ENCODE measurements around the gene GNG13. TPM values are rescaled to one million over a fixed set of nuclear protein-coding genes. Genes with fewer than 3 reads are reported as not detected.

GNG13 gene
- total RNA-seq, 2 experiments from 2014 or later = not detected

DNA sequence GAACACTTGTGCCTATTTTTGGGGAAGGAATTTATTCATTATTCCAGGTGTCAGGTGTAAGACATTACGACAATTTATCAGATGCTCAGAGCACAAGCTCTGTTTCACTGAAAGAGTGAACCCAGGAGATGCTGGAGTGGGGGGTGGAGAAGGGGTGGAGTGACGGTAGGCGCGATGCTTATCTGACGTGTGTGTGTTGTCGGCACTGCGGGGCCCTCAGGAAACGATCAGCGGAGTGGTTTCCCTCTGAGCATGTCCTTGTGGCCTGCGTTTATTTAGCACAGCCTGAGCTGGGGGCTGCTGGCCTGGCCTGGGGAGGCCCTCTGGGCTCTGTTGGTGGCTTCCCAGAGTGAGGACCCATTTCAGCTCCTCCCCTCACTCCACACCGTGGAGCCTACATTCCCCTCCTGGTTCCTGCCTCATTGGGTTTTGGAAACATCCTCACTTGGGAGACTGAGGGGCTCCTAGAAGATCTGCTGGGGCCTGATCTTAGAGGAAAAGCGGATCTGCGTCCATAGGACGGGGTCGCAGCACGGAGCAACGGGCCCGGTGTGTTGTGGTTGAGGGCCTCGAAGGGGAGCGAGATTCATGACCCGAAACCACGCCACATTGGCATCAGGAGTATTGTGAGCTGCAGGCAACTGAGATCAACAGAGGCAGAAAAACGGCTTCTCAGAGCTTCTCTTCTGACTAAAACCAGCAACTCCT lies 19.0 kb upstream of the GNG13 start:
- ATAC-seq = peak; percentile 83
- intact Hi-C loops (cut with DNase I, micrococcal nuclease) = no loop called here
- Mint-ChIP-seq H3K4me1 (peaks cover 13% of the 10 kb centered on the region), H3K27me3 (peaks cover 11% of the 10 kb centered on the region), H3K27ac (peak overlapping the region; percentile 51), H3K9me3 (ENCODE audit: low read depth) (no peaks in the 10 kb centered on the region), H3K36me3 (ENCODE audit: low read depth) (no peaks in the 10 kb centered on the region), H3K4me3 (no peak overlapping the region)
- ChIA-PET POLR2A (interaction anchor here (0.6 kb wide), 1 partner anchor 601 kb away, joined by 3 read pairs; the partner anchor contains the start of gene UQCC4), CTCF (no interaction called here)
- peak; percentile 59 for DNase-seq

- Mint-ChIP-seq H3K36me3 (ENCODE audit: low read depth) (no peaks in the 10 kb centered on the region), H3K27me3 (peaks cover 14% of the 10 kb centered on the region), H3K4me1 (peaks cover 13% of the 10 kb centered on the region), H3K27ac (no peak overlapping the region), H3K4me3 (no peak overlapping the region), H3K9me3 (ENCODE audit: low read depth) (no peaks in the 10 kb centered on the region)
- intact Hi-C loops (cut with DNase I, micrococcal nuclease) = no loop called here
- POLR2A ChIA-PET = interaction anchor here (0.6 kb wide), 1 partner anchor 602 kb away, joined by 3 read pairs; the partner anchor contains the start of gene UQCC4
- CTCF ChIA-PET = no interaction called here
- ATAC-seq (no peak), DNase-seq (no peak)
These were observed 18.1 kb upstream of the GNG13 start for GRCh38 chr16:818592-818991.

GRCh38 chr16:818132-818531 lies 17.6 kb upstream of the GNG13 start:
- POLR2A ChIA-PET = no interaction called here
- H3K4me3 Mint-ChIP-seq = no peak overlapping the region
- ATAC-seq (no peak), DNase-seq (no peak)
- H3K27ac Mint-ChIP-seq = no peak overlapping the region
- H3K9me3 Mint-ChIP-seq (ENCODE audit: low read depth) = no peaks in the 10 kb centered on the region
- intact Hi-C loops (cut with DNase I, micrococcal nuclease) = no loop called here
- CTCF ChIA-PET = no interaction called here
- peaks cover 13% of the 10 kb centered on the region for H3K4me1 Mint-ChIP-seq
- no peaks in the 10 kb centered on the region for H3K36me3 Mint-ChIP-seq (ENCODE audit: low read depth)
- H3K27me3 Mint-ChIP-seq = peaks cover 12% of the 10 kb centered on the region

DNA sequence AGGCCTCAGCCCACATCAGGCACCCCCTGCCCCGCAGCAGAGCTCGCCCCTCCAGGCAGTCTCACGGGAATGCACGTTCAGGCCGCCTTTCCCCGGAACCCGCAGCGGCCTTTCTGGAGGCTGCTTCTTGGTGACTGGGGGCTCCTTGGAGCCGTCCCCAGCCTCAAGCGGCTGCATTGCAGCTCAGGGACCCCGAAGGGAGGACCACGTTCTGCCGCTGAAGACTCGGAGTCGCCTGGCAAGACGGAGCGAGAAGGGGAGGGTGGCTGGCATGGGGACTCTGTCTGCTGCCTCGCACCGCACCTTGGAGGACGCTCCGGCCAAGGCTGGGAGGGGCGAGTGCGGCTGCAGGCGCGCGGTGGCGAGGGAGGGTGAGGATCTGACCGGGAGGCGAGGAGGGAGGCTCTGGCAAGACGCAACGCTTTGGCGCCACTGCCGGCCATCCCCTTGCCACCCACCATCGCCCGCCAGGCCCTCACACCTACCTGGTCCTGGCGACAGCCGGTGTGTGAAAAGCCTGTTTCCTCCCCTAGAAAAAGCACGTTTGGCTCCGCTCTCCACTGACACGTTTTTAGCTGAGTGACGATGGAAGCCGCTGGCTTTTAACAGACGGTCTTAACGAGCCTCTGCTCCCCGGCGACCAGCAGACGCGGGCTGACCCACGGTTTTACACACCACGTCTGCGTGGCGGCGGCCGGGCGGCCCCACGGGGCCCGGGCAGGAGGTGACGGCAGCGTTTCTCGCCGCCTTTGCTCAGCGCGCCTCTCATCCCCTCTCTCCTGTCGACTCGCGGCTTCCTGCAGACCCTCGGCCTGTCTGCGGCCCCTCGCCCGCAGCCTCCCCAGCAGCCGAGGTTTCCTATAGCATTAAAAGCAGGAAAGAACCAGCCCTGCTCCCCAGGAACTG lies 16.7 kb upstream of the GNG13 start:
- Mint-ChIP-seq H3K27me3 (peaks cover 17% of the 10 kb centered on the region), H3K4me1 (peaks cover 13% of the 10 kb centered on the region), H3K27ac (no peak overlapping the region), H3K9me3 (ENCODE audit: low read depth) (no peaks in the 10 kb centered on the region), H3K36me3 (ENCODE audit: low read depth) (no peaks in the 10 kb centered on the region), H3K4me3 (no peak overlapping the region)
- DNase-seq (no peak), ATAC-seq (no peak)
- intact Hi-C loops (cut with DNase I, micrococcal nuclease) = no loop called here
- ChIA-PET POLR2A (no interaction called here), CTCF (interaction anchor here (0.6 kb wide), 1 partner anchor 75 kb away, joined by 3 read pairs; no protein-coding TSS in a partner anchor)

DNA sequence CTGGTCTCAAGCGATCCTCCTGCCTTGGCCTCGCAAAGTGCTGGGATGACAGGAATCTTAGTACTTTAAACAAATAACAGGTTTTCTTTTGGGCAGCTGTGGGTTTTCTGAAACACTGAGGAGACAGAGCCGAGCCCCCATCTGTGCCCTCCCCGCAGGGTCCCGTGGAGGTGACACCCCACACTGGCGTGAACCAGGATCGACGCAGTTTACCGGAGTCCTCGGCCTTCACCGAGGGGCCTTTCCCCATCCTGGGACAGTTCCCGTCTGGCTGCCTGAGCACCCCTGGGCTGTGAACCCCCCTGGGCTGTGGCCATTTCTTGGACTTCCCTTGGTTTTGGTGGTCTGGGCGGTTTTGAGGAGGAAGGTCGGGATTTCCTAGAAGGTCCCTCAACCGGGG lies 15.3 kb upstream of the GNG13 start:
- intact Hi-C loops (cut with DNase I, micrococcal nuclease) = loop anchor here in 1 of 2 experiments (2.0 kb wide), 1 partner anchor 287 kb away; no protein-coding TSS in a partner anchor
- Mint-ChIP-seq H3K27me3 (peaks cover 19% of the 10 kb centered on the region), H3K4me1 (peaks cover 13% of the 10 kb centered on the region), H3K27ac (no peak overlapping the region), H3K9me3 (ENCODE audit: low read depth) (no peaks in the 10 kb centered on the region), H3K36me3 (ENCODE audit: low read depth) (no peaks in the 10 kb centered on the region), H3K4me3 (no peak overlapping the region)
- POLR2A ChIA-PET = no interaction called here
- no peak for ATAC-seq
- CTCF ChIA-PET = no interaction called here
- DNase-seq = no peak

DNA sequence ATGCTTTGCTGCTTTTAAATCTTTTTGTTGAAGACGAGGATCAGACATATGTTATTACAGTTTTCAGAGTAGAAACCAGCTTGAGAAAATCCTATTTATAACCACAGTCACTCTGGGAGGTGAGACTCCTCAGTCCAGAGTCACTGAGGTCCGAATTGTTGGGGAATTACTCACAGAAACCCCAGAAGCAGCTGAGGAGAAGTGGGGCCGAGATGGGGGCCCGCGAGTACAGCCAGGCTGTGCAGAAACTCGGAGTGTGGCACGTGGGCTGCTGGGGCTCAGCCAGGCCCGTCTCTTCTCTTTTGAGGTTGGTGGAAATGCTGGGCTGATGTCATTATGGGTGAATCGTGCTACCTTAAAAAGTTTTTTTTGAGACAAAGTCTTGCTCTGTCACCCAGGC lies 14.4 kb upstream of the GNG13 start:
- CTCF ChIA-PET = interaction anchor here (0.8 kb wide), 1 partner anchor 26 kb away, joined by 4 read pairs; the partner anchor contains the start of genes CHTF18 and RPUSD1
- Mint-ChIP-seq H3K27me3 (peaks cover 17% of the 10 kb centered on the region), H3K27ac (no peak overlapping the region), H3K4me3 (no peak overlapping the region), H3K4me1 (peaks cover 9% of the 10 kb centered on the region), H3K36me3 (ENCODE audit: low read depth) (no peaks in the 10 kb centered on the region), H3K9me3 (ENCODE audit: low read depth) (no peaks in the 10 kb centered on the region)
- no peak for ATAC-seq
- POLR2A ChIA-PET = no interaction called here
- DNase-seq = no peak
- intact Hi-C loops (cut with DNase I, micrococcal nuclease) = loop anchor here (1.0 to 5.0 kb wide), 3 partner anchors 240 to 377 kb away; no protein-coding TSS in a partner anchor

- ATAC-seq (no peak), DNase-seq (no peak)
- Mint-ChIP-seq H3K9me3 (ENCODE audit: low read depth) (no peaks in the 10 kb centered on the region), H3K4me3 (no peak overlapping the region), H3K27ac (no peak overlapping the region), H3K36me3 (ENCODE audit: low read depth) (no peaks in the 10 kb centered on the region), H3K27me3 (peaks cover 15% of the 10 kb centered on the region), H3K4me1 (no peaks in the 10 kb centered on the region)
- intact Hi-C loops (cut with DNase I, micrococcal nuclease) = loop anchor here (1.0 to 5.0 kb wide), 4 partner anchors 241 to 378 kb away; no protein-coding TSS in a partner anchor
- ChIA-PET POLR2A (no interaction called here), CTCF (interaction anchor here (0.6 to 1.0 kb wide), 2 partner anchors 290 to 338 kb away, joined by 3 to 4 read pairs; no protein-coding TSS in a partner anchor)
These were observed 13.4 kb upstream of the GNG13 start for GRCh38 chr16:813916-814412.

- POLR2A ChIA-PET = no interaction called here
- Mint-ChIP-seq H3K4me3 (no peak overlapping the region), H3K36me3 (ENCODE audit: low read depth) (no peaks in the 10 kb centered on the region), H3K27ac (no peak overlapping the region), H3K4me1 (peaks cover 4% of the 10 kb centered on the region), H3K9me3 (ENCODE audit: low read depth) (no peaks in the 10 kb centered on the region), H3K27me3 (peaks cover 15% of the 10 kb centered on the region)
- DNase-seq = peak; percentile 76
- ATAC-seq = peak; percentile 87
- CTCF ChIA-PET = interaction anchor here (1.0 kb wide), 1 partner anchor 290 kb away, joined by 4 read pairs; no protein-coding TSS in a partner anchor
- intact Hi-C loops (cut with DNase I, micrococcal nuclease) = loop anchor here in 1 of 2 experiments (1.0 to 5.0 kb wide), 3 partner anchors 242 to 379 kb away; no protein-coding TSS in a partner anchor
These were observed 12.8 kb upstream of the GNG13 start for GRCh38 chr16:813204-813915.

DNA sequence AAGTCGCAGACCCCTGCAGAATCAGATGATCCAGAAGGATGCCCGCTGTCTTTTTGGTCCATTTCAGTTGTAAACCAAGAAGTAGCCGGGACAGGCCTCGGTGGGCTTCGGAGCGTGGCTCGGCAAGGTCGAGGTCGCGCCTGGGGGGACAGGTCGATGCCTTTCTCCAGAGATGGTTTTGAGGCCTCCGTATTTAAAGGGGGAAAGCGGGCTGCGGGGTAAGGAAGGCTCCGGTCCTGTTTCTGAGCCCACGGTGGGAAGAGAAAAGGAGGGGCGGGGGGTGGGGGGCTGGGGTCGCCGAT lies 7.5 kb upstream of the GNG13 start:
- H3K9me3 Mint-ChIP-seq (ENCODE audit: low read depth) = no peaks in the 10 kb centered on the region
- POLR2A ChIA-PET = no interaction called here
- peaks cover 2% of the 10 kb centered on the region for H3K36me3 Mint-ChIP-seq (ENCODE audit: low read depth)
- peak overlapping the region; percentile 95 for H3K27ac Mint-ChIP-seq
- CTCF ChIA-PET = no interaction called here
- intact Hi-C loops (cut with DNase I, micrococcal nuclease) = loop anchor here in 1 of 2 experiments (5.0 kb wide), 2 partner anchors 164 to 281 kb away; partner anchors contain the start of genes CAPN15 and LMF1
- H3K4me1 Mint-ChIP-seq = peaks cover 8% of the 10 kb centered on the region
- DNase-seq = no peak
- H3K4me3 Mint-ChIP-seq = peak overlapping the region; percentile 96
- ATAC-seq = no peak
- peaks cover 8% of the 10 kb centered on the region for H3K27me3 Mint-ChIP-seq

DNA sequence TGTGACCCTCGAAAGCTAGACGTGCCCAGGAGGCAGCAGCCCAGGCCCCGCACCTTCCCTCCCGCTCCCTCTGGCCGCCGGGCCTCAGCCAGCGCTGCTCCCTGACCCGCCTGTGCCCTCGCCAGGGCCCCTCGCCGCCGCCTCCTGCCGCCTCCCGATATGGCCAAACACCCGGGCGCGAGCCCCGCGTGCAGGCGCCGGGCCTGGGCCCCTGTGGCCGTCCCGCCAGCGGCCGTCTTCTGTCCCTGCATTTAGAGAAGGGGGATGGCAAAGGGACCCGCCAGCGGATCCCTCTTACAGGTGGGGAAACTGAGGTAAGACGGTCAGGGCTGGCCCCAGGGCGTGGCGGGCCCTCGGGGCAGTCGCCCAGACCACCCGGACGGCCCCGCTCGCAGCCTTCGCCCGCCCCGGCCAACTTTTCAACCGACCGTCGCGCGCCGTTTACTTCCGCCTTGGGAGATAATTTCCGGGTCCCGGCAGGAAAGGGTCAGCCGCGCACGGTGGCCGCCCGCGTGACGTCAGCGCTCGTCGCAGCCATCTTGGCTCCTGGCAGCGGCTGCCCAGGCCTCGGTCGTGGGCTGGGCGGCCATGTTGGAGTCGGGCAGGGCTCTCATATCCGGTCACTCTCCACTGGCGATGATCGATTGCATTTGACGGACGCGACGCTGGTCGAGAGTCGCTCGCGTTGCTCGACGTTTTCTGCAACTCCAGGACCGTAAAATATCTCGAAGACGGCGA lies 7.0 kb upstream of the GNG13 start:
- peak; percentile 93 for DNase-seq
- Mint-ChIP-seq H3K27me3 (peaks cover 4% of the 10 kb centered on the region), H3K9me3 (ENCODE audit: low read depth) (no peaks in the 10 kb centered on the region), H3K4me3 (peak overlapping the region; percentile 96), H3K27ac (peak overlapping the region; percentile 95), H3K4me1 (peaks cover 8% of the 10 kb centered on the region), H3K36me3 (ENCODE audit: low read depth) (peaks cover 2% of the 10 kb centered on the region)
- peak; percentile 98 for ATAC-seq
- CTCF ChIA-PET = interaction anchor here (1.1 kb wide), 2 partner anchors 95 to 295 kb away, joined by 3 to 4 read pairs; no protein-coding TSS in a partner anchor
- intact Hi-C loops (cut with DNase I, micrococcal nuclease) = loop anchor here in 1 of 2 experiments (1.0 to 5.0 kb wide), 6 partner anchors 19 to 280 kb away; partner anchors contain the start of genes CAPN15, CHTF18, LMF1 and METTL26
- POLR2A ChIA-PET = interaction anchor here (0.6 to 1.3 kb wide), 4 partner anchors 19 to 1711 kb away, joined by 3 to 5 read pairs (median 4); partner anchors contain the start of genes CHTF18, RPUSD1 and UNKL

Data from activated CD4-positive, alpha-beta T cell treated with anti-CD3 and anti-CD28 coated beads for 36 hours (primary cell).